Endodermal cell (in vitro differentiated cells): Measurements from ENCODE around the gene WNT2. TPM values are rescaled to one million over a fixed set of nuclear protein-coding genes. Genes with fewer than 3 reads are reported as not detected.

ENCODE experiments used
- DNase-seq: peaks from one replicate; pipeline ENCODE4 v3.0.0-alpha.2; 2017
- H3K27ac ChIP-seq: 2 replicates; pipeline ENCODE4 v1.5.1; 2013; ENCODE audit warnings: mild to moderate bottlenecking, low read depth, low read length, moderate library complexity
- H3K27me3 ChIP-seq: 2 replicates; pipeline ENCODE4 v1.6.1; 2013; ENCODE audit warnings: mild to moderate bottlenecking, low read length, moderate library complexity; ENCODE audit not compliant: insufficient read depth, control insufficient read depth, poor library complexity, severe bottlenecking
- H3K36me3 ChIP-seq: 2 replicates; pipeline ENCODE4 v1.7.0; 2013; ENCODE audit warnings: mild to moderate bottlenecking, low read length, moderate library complexity; ENCODE audit not compliant: control insufficient read depth, insufficient read depth
- H3K4me1 ChIP-seq: one replicate; pipeline ENCODE4 v1.7.0; 2013; ENCODE audit warnings: low read length; ENCODE audit not compliant: control insufficient read depth, insufficient read depth
- H3K4me3 ChIP-seq: 2 replicates; pipeline ENCODE4 v1.5.1; 2013; ENCODE audit warnings: mild to moderate bottlenecking, low read length, moderate library complexity
- H3K9ac ChIP-seq: 2 replicates; pipeline ENCODE4 v1.6.1; 2013; ENCODE audit warnings: mild to moderate bottlenecking, low read length, moderate library complexity; ENCODE audit not compliant: poor library complexity, severe bottlenecking; ENCODE audit errors: extremely low read depth
- H3K9me3 ChIP-seq: 2 replicates; pipeline ENCODE4 v1.6.1; 2013; ENCODE audit warnings: mild to moderate bottlenecking, low read length, moderate library complexity; ENCODE audit not compliant: control insufficient read depth
- H3K27ac Mint-ChIP-seq: 2 replicates; pipeline ENCODE4 v1.8.0; 2020; ENCODE audit warnings: mixed read lengths
- H3K27me3 Mint-ChIP-seq: 2 replicates; pipeline ENCODE4 v1.8.0; 2021; ENCODE audit warnings: mild to moderate bottlenecking, mixed read lengths; ENCODE audit not compliant: insufficient read depth
- H3K36me3 Mint-ChIP-seq: 2 replicates; pipeline ENCODE4 v1.8.0; 2020; ENCODE audit warnings: low read depth, mixed read lengths
- H3K4me1 Mint-ChIP-seq: 2 replicates; pipeline ENCODE4 v1.8.0; 2020; ENCODE audit warnings: mixed read lengths
- H3K4me3 Mint-ChIP-seq: 2 replicates; pipeline ENCODE4 v1.8.0; 2020; ENCODE audit warnings: mild to moderate bottlenecking, moderate library complexity, mixed read lengths
- H3K9me3 Mint-ChIP-seq: 2 replicates; pipeline ENCODE4 v1.8.0; 2020; ENCODE audit warnings: mild to moderate bottlenecking, mixed read lengths
- CTCF ChIP-seq: fragments of 200-600 bp; sonication (generic); conservative IDR thresholded peaks from 2 replicates; pipeline ENCODE4 v1.5.0; 2021; ENCODE audit warnings: antibody characterized with exemption, mild to moderate bottlenecking
- WGBS, 2 experiments: methylation state at CpG; one replicate each; pipeline versions ENCODE4 v1.1.5 to v1.1.7; 2013; ENCODE audit warnings: missing lambda C conversion rate in 2 of 2, mixed read lengths in 1 of 2; ENCODE audit not compliant: insufficient coverage in 1 of 2, insufficient read length in 1 of 2; 5-methylcytosine and 5-hydroxymethylcytosine counted together
- total RNA-seq, 2 donors: library from RNA; stranded (reverse); fragmentation: NEBNext Ultra II Directional in 1 of 2; extraction: Animal tissue kit (Norgen Biotek cat#: 25700) in 1 of 2; gene quantifications; 2 replicates in 1 of 2; 3 replicates in 1 of 2; pipeline ENCODE4 v1.2.1, GENCODE V29; 2021

Gene WNT2
- total RNA-seq, 2 donors from 2014 or later: not detected

GRCh38 chr7:117338020-117338419 lies 15.2 kb upstream of the WNT2 start:
- H3K27ac ChIP-seq: no peak overlapping the region
- WGBS, 2 experiments: 100% methylated on average over 1 of the region's 1 CpG; no CpG with 5 or more reads in 1 of the 2 experiments
- Mint-ChIP-seq H3K4me1 (no peaks in the 10 kb centered on the region), H3K27me3 (peaks cover 6% of the 10 kb centered on the region), H3K9me3 (peaks cover under 1% of the 10 kb centered on the region), H3K36me3 (no peaks in the 10 kb centered on the region), H3K27ac (no peak overlapping the region), H3K4me3 (no peak overlapping the region)
- TF ChIP-seq CTCF: no peak
- no peak overlapping the region for H3K4me3 ChIP-seq
- H3K36me3 ChIP-seq: no peaks in the 10 kb centered on the region
- no peaks in the 10 kb centered on the region for H3K4me1 ChIP-seq
- peaks cover 11% of the 10 kb centered on the region for H3K27me3 ChIP-seq
- H3K9ac ChIP-seq: no peak overlapping the region
- no peaks in the 10 kb centered on the region for H3K9me3 ChIP-seq
- no peak for DNase-seq

- Mint-ChIP-seq H3K4me1 (no peaks in the 10 kb centered on the region), H3K9me3 (no peaks in the 10 kb centered on the region), H3K4me3 (no peak overlapping the region), H3K27ac (no peak overlapping the region), H3K36me3 (no peaks in the 10 kb centered on the region), H3K27me3 (peaks cover 42% of the 10 kb centered on the region)
- Histone ChIP-seq H3K9me3 (no peaks in the 10 kb centered on the region), H3K27me3 (peaks cover 46% of the 10 kb centered on the region), H3K4me3 (no peak overlapping the region), H3K27ac (no peak overlapping the region), H3K4me1 (no peaks in the 10 kb centered on the region), H3K9ac (no peak overlapping the region), H3K36me3 (no peaks in the 10 kb centered on the region)
- peak; percentile 61 for TF ChIP-seq CTCF
- no peak for DNase-seq
These were observed 10.3 kb upstream of the WNT2 start for GRCh38 chr7:117333168-117333567.

- no peak overlapping the region for H3K4me3 ChIP-seq
- H3K27me3 ChIP-seq: peaks cover 45% of the 10 kb centered on the region
- H3K9me3 ChIP-seq: no peaks in the 10 kb centered on the region
- H3K4me1 Mint-ChIP-seq: no peaks in the 10 kb centered on the region
- H3K27me3 Mint-ChIP-seq: peaks cover 52% of the 10 kb centered on the region
- H3K36me3 Mint-ChIP-seq: no peaks in the 10 kb centered on the region
- no peak for TF ChIP-seq CTCF
- H3K9me3 Mint-ChIP-seq: no peaks in the 10 kb centered on the region
- H3K9ac ChIP-seq: no peak overlapping the region
- no peak overlapping the region for H3K27ac ChIP-seq
- H3K4me3 Mint-ChIP-seq: no peak overlapping the region
- no peak for DNase-seq
- H3K4me1 ChIP-seq: no peaks in the 10 kb centered on the region
- H3K27ac Mint-ChIP-seq: no peak overlapping the region
- H3K36me3 ChIP-seq: no peaks in the 10 kb centered on the region
These were observed 9.2 kb upstream of the WNT2 start for GRCh38 chr7:117332031-117332430.
